Activated CD8-positive, alpha-beta memory T cell treated with anti-CD3 and anti-CD28 coated beads for 1 hour (primary cell): ENCODE results near the gene PTDSS2.
"Not testable (repeated sequence)": the region's sequence is repeated elsewhere in the genome, so short reads cannot be mapped to it uniquely, and the experiment has no call there.

Experiments
- DNase-seq, 2 donors: peaks; one replicate each; pipeline ENCODE4 v3.0.0-alpha.2; 2020; ENCODE audit warnings: low read depth in 1 of 2; ENCODE audit errors: extremely low read depth in 1 of 2

Gene PTDSS2

GRCh38 chr11:429931-430456 lies 20.1 kb upstream of the PTDSS2 start:
- no peak for DNase-seq

DNA sequence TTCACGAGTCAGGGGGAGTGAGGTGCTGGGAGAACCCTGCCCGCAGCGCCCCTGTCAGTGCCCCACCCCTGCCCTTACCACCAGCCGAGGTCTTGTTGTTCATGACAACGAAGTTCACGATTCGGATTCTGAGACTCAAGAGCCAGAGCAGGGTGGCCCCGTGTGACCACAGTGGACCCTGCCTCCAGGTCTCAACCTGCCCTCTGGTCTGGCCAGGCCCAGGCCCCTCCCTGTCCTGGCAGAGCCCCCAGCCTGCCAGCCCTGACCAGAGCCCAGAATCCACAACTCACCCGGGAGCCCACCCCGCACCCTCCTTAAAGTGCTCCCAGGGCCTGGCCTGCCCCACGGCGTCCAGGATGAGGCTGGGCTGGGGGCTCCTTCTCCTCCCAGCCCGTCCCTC lies 18.2 kb upstream of the PTDSS2 start:
- no peak for DNase-seq

DNA sequence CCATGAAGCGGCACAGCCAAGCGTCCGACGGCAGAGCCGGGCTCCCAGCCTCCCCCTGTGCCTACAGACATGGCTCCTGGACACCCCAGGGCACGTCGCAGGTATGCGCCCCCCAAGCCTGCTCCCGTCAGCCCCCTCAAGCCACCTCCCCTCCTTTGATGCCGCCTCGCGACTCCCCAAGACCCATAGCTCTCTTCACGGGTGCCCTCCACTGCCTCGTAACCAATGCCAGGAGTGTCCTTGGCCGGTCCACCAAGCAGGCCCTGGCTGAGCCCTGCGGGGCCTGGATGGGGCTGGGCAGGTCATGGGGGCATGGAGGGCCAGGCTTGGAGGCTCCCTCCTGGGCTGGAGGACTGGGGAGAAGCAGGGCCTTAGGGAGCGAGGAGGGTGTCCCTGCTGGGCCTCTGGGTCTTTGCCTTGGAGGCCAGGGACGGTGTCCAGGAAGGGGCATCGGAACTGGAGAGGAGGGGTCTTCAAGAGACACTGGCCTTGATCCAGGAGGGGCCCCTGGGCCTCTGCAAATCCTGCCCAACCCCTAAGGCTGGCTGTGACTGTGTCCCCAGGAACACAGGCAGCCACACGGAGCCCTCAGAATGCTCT lies 17.5 kb upstream of the PTDSS2 start:
- DNase-seq: no peak

DNA sequence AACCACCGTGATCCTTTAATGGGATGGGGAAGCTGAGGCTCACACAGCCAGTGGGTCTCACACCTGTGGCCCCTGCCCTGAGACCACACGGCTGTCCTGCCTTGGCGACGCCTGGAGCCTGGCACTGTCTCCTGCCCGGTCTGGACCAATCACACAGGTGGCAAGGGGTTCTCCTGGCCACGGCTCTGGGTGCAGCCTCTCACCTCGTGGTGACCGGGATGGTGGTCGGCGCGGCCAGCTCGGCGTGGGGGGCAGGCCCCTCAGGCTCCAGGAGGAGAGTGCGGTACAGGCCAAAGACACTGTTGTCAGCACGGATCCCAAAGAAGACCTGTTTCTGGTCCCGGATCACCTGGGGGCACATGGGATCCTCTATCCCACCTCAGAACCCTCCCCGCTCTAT lies 17.0 kb upstream of the PTDSS2 start:
- no peak for DNase-seq

DNA sequence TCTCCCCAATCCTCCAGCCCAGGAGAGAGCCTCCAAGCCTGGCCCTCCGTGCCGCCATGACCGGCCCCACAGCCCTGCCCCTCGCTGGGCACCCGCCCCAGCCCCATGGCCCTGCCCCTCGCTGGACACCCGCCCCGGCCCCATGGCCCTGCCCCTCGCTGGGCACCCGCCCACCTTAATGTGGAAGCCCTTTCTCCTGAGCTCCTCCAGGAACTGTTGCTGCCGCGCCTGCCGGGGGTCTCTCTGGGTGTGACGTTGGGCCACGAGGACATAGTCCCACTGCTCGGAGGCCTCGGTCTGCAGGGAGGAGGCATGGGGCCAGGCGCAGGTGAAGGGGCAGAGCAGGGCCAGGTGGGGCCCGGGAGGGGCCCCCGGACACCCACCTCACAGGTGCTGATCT lies 16.4 kb upstream of the PTDSS2 start:
- DNase-seq: no peak

DNA sequence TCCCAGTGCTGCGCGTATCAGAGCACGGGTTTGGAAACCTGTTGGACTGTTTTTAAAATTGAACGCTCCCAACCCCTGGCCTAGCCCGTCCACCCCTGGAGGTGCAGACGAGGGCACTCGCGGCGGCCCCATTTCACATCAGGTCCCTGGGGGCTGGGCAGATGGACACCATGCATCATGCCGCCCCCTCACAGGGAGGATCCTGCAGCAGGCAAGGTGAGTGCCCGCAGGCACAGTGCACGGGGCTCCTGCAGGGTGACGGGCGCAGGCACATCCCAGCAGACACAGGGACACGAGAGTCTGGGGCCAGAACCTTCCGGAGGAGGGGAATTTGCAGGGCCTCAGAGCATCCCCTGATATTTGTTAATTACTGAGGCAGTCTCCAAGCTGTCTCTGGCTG lies 15.6 kb upstream of the PTDSS2 start:
- DNase-seq: no peak

- not testable (repeated sequence) for DNase-seq
These were observed 14.9 kb upstream of the PTDSS2 start for GRCh38 chr11:434999-435740.

GRCh38 chr11:437228-437870 lies 12.7 kb upstream of the PTDSS2 start:
- DNase-seq: no peak

- no peak for DNase-seq
These were observed 11.8 kb upstream of the PTDSS2 start for GRCh38 chr11:438101-438844.

DNA sequence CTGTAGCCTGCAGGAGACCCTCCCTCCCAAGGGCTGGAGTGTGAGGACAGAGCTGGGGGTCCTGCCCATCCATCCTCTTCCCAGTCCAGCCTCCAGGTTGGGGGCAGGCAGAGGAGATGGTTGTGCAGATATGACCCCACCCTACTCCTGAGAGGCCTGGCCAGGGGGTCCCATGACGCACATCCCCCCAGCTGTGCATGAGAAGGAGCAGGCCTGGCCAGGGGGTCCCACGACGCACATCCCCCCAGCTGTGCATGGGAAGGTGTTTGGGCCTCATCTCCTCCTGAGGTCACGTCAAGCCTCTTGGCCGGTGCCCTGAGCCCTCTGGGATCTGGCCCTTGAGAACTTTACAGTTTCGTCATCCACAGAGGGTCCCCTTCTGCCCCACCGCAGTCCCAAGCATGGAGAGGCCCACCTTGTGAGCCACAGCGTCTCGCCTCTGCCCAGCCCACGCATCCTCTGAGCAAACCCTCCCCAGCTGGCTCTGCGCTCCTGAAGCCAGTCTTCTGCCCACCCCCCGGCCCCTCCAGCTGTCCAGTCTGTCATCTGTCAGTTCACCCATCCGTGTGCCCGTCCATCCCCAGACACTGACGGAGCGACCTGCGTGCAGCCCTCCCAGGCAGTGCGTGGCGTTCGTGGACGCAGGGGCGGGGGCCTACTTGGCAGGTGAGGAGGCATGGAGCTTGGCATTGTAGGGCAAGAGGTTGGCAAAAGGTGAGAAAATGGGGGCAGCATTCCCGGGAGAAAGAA lies 10.6 kb upstream of the PTDSS2 start:
- no peak for DNase-seq

GRCh38 chr11:440065-441042 lies 9.7 kb upstream of the PTDSS2 start:
- no peak for DNase-seq

DNA sequence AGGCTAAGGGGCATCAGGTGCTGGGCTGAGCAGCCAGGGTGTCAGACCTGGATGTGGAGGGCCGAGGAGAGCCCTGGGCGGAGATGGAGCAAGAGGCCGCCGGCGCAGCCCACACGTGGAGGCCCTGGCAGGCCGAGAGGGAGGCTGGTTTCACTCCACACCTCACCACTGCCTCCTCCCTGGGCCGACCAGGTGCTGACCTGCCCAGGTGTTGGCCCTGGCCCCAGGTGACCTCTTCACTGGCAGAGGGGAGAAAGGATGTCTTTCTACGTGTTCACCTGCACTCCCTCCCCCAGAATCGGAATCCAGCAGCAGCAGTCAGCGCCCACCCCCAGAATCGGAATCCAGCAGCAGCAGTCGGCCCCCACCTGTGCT lies 9.0 kb upstream of the PTDSS2 start:
- DNase-seq: no peak

DNA sequence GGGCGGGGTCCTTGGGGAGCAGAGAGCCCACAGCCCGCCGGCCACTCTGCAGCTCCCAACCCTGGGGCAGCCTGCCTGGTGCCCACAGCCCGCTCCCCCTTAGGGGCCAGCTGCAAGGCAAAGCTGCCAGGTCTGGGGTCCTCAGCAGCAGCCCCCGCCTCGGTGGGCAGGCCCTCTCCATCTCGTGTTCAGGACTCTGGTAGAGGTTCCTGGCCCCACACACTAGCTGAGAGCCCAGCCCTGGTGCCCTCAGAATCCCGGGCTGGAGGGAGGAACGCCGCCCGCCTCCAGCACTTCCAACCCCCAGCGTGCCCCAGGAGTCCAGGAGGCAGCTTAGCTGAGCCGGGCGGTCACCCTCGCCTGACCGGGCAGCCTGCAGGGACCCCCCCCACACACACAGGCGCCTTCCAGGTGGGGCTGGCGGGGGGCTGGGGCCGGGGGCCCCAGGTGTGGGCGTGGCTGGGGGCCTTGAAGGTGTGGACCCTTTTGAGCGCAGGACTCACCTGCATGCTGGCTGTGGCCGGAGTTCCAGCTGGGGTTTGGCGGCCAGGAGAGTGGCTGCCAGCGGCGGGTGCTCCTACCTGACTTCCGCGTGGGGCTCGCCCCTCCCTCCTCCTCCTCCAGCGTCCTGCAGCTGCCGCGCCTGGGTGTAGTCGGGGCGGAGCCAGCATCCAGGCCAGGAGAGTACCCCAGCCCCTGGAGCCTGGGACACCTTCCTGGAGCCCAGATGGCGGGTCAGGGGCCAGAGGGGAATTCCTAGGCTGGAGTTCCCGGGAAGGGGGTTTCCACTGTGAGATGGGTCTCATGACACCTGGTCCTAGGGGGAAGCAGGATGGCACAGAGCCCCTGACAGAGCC lies 8.4 kb upstream of the PTDSS2 start, which contains the start of gene ANO9:
Gene ANO9 (minus strand): TSS at position 594 of the 857 bp plus-strand sequence. CDS start 85 bp downstream, at position 509.
- DNase-seq: peak in 1 of 2 donors; percentile 41

GRCh38 chr11:442611-443081 lies 7.4 kb upstream of the PTDSS2 start:
- no peak for DNase-seq

DNA sequence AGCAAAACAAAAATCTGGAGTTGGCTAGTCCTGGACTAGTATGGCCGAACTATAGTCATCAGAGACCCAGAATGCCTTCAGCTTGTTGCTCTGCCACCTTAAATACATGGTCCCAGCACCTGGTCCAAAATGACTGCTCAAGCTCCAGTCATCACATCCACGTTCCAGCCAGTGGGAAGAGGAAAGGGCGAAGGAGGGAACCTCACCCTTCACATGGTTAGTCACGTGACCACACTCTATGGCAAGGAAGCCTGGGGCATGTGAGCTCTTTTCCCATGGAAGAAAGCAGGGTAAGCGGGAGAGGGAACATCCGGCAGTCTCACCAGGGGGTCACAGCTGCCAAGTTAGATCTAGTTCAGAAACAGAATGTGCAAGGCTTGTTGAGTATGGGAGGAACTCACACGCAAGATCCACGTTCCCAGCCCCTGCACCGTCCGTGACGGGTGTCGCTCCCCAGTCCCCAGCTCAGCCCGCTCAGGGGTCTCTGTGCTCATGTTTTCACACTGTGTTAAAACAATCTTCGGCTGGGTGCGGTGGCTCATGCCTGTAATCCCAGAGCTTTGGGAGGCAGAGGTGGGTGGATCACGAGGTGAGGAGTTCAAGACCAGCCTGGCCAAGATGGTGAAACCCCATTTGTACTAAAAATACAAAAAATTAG lies 6.4 kb upstream of the PTDSS2 start:
- no peak for DNase-seq

DNA sequence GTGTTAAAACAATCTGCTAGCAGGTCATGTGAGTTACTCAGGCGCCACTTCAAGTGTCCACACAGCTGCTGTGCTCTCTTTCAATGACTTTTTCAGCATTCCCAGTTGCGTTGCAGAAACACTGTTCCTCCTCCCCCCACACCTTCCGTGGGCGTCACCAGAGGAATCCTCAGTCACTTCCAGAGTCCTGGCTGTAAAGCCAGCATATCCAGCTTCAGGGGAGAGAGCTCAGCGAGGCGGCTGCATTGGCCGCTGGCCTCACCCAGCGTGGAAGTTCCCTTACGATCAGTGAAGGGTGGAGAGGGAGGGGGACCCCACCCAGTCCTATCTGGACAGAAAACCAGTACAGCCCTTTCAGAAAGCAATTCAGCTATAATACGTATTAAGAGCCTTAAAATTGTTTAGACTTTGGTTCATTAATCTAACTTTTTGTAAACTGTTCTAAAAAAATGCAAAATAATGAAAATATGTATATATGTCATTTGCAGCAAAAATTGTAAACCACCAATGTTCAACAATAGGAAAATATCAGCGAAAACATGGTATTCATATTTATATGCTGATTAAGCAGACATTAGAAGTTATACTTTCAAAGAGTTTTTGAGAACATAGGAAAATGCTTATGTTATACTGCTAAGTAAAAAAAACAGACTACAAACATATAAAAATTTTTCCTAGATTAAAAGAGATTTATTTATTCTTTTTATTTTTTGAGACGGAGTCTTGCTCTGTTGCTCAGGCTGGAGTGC lies 5.5 kb upstream of the PTDSS2 start:
- no peak for DNase-seq
